ENCODE results near the gene NREP. TPM values are rescaled to one million over a fixed set of nuclear protein-coding genes. Genes with fewer than 3 reads are reported as not detected.

NREP gene
- total and polyA plus RNA-seq, 10 of the 15 experiments (the other 5 are each of a cell fraction or from before 2014, with no cell fraction given): 20.6 to 117 (median 32.2) TPM

GRCh38 chr5:111779260-111779921, 22.4 kb upstream of the NREP start:
- RAD21 ChIA-PET (ENCODE audit: unreplicated experiment): no interaction called here
- Histone ChIP-seq H3K36me3 (ENCODE audit: control insufficient read depth in 2 of 2, insufficient read depth in 2 of 2, low read length in 1 of 2) (no peaks in the 10 kb centered on the region), H3K4me2 (ENCODE audit: control insufficient read depth, insufficient read depth) (no peak overlapping the region), H3K4me1 (ENCODE audit: control insufficient read depth, insufficient read depth, low read length) (no peaks in the 10 kb centered on the region; the same call in 1 of the 2 replicates), H3K27ac (ENCODE audit: control insufficient read depth, insufficient read depth) (no peak overlapping the region), H2AFZ (ENCODE audit: control insufficient read depth, low read depth, low read length) (no peak overlapping the region), H4K20me1 (ENCODE audit: control insufficient read depth, insufficient read depth) (no peaks in the 10 kb centered on the region), H3K27me3 (replicated peaks in 1 of 2; ENCODE audit: control insufficient read depth in 2 of 2, insufficient read depth in 2 of 2, low read length in 1 of 2) (no peaks in the 10 kb centered on the region), H3K9me3 (replicated peaks; ENCODE audit: control insufficient read depth, insufficient read depth, low read length) (no peaks in the 10 kb centered on the region; the same call in 2 of the 3 replicates), H3K4me3 (no peak overlapping the region), H3K79me2 (ENCODE audit: control insufficient read depth, insufficient read depth, low read length) (no peaks in the 10 kb centered on the region), H3K9ac (ENCODE audit: control insufficient read depth, insufficient read depth, low read length) (no peak overlapping the region)
- POLR2A ChIA-PET: interaction anchor here (0.5 kb wide), 1 partner anchor 235 kb away, joined by 5 read pairs; no protein-coding TSS in a partner anchor
- BruUV-seq (replicated peaks): no TSS peak
- in situ Hi-C loops (cut with MboI): no loop called here
- FAIRE-seq: no peak
- TF ChIP-seq NFYA (IDR thresholded peaks at IDR 0.05; ENCODE audit: borderline replicate concordance, low read depth, low read length): no peak
- TF ChIP-seq, protein P1, sequence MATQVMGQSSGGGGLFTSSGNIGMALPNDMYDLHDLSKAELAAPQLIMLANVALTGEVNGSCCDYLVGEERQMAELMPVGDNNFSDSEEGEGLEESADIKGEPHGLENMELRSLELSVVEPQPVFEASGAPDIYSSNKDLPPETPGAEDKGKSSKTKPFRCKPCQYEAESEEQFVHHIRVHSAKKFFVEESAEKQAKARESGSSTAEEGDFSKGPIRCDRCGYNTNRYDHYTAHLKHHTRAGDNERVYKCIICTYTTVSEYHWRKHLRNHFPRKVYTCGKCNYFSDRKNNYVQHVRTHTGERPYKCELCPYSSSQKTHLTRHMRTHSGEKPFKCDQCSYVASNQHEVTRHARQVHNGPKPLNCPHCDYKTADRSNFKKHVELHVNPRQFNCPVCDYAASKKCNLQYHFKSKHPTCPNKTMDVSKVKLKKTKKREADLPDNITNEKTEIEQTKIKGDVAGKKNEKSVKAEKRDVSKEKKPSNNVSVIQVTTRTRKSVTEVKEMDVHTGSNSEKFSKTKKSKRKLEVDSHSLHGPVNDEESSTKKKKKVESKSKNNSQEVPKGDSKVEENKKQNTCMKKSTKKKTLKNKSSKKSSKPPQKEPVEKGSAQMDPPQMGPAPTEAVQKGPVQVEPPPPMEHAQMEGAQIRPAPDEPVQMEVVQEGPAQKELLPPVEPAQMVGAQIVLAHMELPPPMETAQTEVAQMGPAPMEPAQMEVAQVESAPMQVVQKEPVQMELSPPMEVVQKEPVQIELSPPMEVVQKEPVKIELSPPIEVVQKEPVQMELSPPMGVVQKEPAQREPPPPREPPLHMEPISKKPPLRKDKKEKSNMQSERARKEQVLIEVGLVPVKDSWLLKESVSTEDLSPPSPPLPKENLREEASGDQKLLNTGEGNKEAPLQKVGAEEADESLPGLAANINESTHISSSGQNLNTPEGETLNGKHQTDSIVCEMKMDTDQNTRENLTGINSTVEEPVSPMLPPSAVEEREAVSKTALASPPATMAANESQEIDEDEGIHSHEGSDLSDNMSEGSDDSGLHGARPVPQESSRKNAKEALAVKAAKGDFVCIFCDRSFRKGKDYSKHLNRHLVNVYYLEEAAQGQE (IDR thresholded peaks at IDR 0.05; ENCODE audit: low read depth, low read length): no peak
- CTCF ChIA-PET: interaction anchor here (1.9 kb wide), 1 partner anchor 229 kb away, joined by 4 read pairs; no protein-coding TSS in a partner anchor
- SMC1A ChIA-PET (ENCODE audit: uncharacterized antibody, unreplicated experiment): interaction anchor here (0.6 to 1.2 kb wide), 4 partner anchors 10 to 59 kb away, joined by 3 to 4 read pairs (median 4); no protein-coding TSS in a partner anchor
- no peak for DNase-seq (ENCODE audit: low read depth, low spot score)
- WGBS (ENCODE audit: insufficient coverage, insufficient replicate concordance, low lambda C conversion rate, missing lambda C conversion rate): 31% methylated on average over 3 of the region's 3 CpGs
- ATAC-seq: no peak
- intact Hi-C loops (cut with micrococcal nuclease; ENCODE audit: unreplicated experiment): no loop called here

Measured in GM12878 (cell line).